Measurements from ENCODE around the gene CMIP. TPM values are rescaled to one million over a fixed set of nuclear protein-coding genes. Genes with fewer than 3 reads are reported as not detected.

Gene CMIP
- total RNA-seq, 4 donors from 2014 or later: 15.5 to 65.9 (median 20.2) TPM

DNA sequence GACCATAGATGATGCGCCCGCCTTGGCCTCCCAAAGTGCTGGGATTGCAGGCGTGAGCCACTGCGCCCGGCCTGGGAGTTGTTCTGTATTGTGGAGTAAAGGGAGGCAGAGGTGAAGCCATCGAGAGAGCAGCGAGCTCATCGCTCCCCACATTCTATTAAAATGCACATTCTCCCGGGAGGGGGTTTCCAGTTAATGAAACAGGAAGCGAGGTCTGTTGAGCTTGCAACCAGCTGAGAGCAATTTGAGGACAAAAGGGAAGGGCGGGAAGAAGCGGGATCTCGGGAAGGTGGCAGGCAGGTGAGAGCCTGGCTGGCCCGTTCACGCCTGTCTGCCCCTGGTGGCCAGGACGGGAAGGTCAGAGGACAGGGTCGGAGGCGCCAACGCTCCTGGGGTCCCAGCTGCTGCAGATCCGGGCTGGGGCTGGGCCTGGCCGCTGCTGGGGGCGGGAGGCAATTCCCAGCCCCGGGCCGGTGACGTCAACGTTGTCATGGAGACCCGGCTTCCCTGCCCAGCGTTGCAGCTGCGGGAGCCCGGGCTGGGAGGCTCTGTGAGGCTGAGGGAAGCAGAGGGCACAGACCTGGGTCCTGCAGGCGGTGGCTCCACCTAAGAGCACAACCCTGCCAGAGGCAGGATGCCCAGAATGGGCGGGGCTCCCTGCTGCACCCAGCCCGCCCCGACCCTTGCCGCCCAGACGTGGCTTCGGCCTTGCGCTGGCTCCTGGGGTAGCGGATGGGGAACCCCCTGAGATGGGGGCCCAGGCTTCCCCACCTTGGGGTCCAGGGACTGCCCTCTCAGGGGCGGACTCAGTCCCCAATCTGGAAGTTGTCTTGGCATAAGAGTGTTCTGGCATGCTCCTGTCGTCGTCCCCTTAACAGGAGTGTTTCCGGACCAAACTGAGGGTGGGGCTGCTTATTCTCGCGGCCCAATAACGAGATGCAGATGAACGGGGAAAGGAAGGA lies 285.8 kb downstream of the CMIP start:
- intact Hi-C loops (cut with DNase I): no loop called here
- Histone ChIP-seq H3K27me3 (no peaks in the 10 kb centered on the region), H3K4me1 (peaks cover 9% of the 10 kb centered on the region in 2 donors), H3K36me3 (no peaks in the 10 kb centered on the region), H3K27ac (peak overlapping the region in 2 of 3 donors; percentile 58 to 61), H3K4me3 (replicated peaks in 1 of 3) (peak overlapping the region in 1 of 3 donors; percentile 17), H3K9me3 (no peaks in the 10 kb centered on the region)
- 27 to 28% methylated on average over 26 to 30 of the region's 47 CpGs for WGBS, 2 donors
- peak; percentile 67 to 69 for DNase-seq
- TF ChIP-seq, protein P1, sequence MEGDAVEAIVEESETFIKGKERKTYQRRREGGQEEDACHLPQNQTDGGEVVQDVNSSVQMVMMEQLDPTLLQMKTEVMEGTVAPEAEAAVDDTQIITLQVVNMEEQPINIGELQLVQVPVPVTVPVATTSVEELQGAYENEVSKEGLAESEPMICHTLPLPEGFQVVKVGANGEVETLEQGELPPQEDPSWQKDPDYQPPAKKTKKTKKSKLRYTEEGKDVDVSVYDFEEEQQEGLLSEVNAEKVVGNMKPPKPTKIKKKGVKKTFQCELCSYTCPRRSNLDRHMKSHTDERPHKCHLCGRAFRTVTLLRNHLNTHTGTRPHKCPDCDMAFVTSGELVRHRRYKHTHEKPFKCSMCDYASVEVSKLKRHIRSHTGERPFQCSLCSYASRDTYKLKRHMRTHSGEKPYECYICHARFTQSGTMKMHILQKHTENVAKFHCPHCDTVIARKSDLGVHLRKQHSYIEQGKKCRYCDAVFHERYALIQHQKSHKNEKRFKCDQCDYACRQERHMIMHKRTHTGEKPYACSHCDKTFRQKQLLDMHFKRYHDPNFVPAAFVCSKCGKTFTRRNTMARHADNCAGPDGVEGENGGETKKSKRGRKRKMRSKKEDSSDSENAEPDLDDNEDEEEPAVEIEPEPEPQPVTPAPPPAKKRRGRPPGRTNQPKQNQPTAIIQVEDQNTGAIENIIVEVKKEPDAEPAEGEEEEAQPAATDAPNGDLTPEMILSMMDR (IDR thresholded peaks at IDR 0.05): peak; percentile 35 to 67 (median 56)
- no peak for TF ChIP-seq POLR2A (IDR thresholded peaks at IDR 0.05)

DNA sequence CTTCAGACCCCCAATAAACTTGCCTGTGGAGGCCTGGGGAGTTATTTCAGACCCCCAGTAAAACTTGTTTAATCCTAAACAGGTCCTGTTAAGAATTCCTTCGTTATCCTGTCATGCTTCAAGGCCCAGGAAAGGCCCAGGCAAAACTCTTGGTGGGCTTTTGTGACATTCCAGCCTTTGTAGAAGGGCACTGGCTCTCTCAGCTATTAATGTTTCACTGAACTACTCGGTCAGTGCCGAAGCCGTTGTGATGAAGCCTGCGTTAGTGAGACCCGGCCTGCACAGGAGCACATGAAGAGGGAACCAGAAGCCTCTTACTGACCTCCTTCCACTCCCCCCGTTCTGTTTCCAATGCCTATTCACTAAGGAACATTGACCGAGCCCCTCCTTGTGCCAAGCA lies 287.0 kb downstream of the CMIP start:
- Histone ChIP-seq H3K9me3 (no peaks in the 10 kb centered on the region), H3K4me1 (peaks cover 9% of the 10 kb centered on the region in 2 donors), H3K36me3 (no peaks in the 10 kb centered on the region), H3K27ac (no peak overlapping the region), H3K27me3 (no peaks in the 10 kb centered on the region), H3K4me3 (replicated peaks in 1 of 3) (no peak overlapping the region)
- DNase-seq: no peak
- no peak for TF ChIP-seq POLR2A (IDR thresholded peaks at IDR 0.05)
- TF ChIP-seq, protein P1 (IDR thresholded peaks at IDR 0.05): no peak
- 82 to 85% methylated on average over 8 of the region's 8 CpGs for WGBS, 2 donors
- intact Hi-C loops (cut with DNase I): no loop called here

DNA sequence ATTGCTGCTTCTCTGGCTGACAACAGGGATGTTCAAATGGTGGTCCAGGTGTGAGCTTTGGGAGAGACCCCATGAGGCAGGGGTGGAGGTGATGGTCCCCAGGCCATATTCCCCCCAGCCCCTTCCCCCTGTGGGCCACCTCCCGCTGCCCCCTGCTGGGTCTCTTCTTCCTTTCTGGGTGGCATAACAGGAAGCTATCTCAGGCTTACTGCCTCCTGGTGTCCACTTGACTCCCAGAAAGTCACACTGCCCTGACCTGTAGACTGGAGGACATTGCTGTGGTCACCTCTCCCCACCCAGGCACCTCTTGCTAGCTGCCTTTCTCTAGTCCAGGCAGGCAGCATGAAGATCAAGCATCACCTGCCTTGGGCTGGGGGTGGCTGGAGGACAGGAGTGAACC lies 288.1 kb downstream of the CMIP start:
- Histone ChIP-seq H3K4me1 (peaks cover 9% of the 10 kb centered on the region in 2 donors), H3K27me3 (no peaks in the 10 kb centered on the region), H3K4me3 (replicated peaks in 1 of 3) (no peak overlapping the region), H3K36me3 (no peaks in the 10 kb centered on the region), H3K9me3 (no peaks in the 10 kb centered on the region), H3K27ac (no peak overlapping the region)
- WGBS, 2 donors: 100% methylated on average over 1 of the region's 1 CpG; no CpG with 5 or more reads in 1 of the 2 donors
- intact Hi-C loops (cut with DNase I): no loop called here
- DNase-seq: no peak
- TF ChIP-seq, protein P1 (IDR thresholded peaks at IDR 0.05): no peak
- TF ChIP-seq POLR2A (IDR thresholded peaks at IDR 0.05): no peak

DNA sequence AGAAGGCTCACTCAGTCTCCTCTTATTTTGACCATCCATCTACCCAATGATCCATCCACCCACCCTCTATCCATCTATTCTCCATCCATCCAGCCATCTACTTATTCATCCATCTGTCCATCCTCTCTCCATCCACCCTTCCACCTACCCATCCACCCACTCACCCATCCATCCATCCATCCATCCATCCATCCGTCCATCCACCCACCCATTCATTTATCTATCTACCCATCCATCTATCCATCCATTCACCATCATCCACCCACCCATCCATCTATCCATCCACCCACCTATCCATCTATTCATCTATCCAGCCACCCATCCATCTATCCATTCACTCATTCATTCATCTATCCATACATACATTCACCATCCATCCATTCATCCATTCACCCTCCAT lies 288.7 kb downstream of the CMIP start:
- H3K4me3 ChIP-seq (replicated peaks in 1 of 3): no peak overlapping the region
- H3K36me3 ChIP-seq: no peaks in the 10 kb centered on the region
- no peaks in the 10 kb centered on the region for H3K27me3 ChIP-seq
- intact Hi-C loops (cut with DNase I): no loop called here
- H3K9me3 ChIP-seq: no peaks in the 10 kb centered on the region
- H3K27ac ChIP-seq: no peak overlapping the region
- no peak for TF ChIP-seq POLR2A (IDR thresholded peaks at IDR 0.05)
- TF ChIP-seq, protein P1 (IDR thresholded peaks at IDR 0.05): no peak
- peaks cover 9 to 13% of the 10 kb centered on the region in 2 donors for H3K4me1 ChIP-seq
- 90 to 95% methylated on average over 1 of the region's 1 CpG for WGBS, 2 donors
- DNase-seq: no peak

Measured in thyroid gland (tissue), 4 donors.